HAP-1 (cell line): ENCODE results near the gene COG2.
"Not testable (repeated sequence)": the region's sequence is repeated elsewhere in the genome, so short reads cannot be mapped to it uniquely, and the experiment has no call there.

ENCODE experiments used
- DNase-seq, 2 experiments: peaks; one replicate each; pipeline ENCODE4 v3.0.0-alpha.2; 2016 to 2020; ENCODE audit warnings: low spot score in 2 of 2
- H3K27me3 ChIP-seq: fragments of 250-450 bp; sonication (Bioruptor Pico); 2 replicates; pipeline ENCODE4 v1.5.1; 2020; ENCODE audit warnings: low read depth, mild to moderate bottlenecking, moderate library complexity
- H3K36me3 ChIP-seq: fragments of 250-450 bp; sonication (Bioruptor Pico); replicated peaks from 2 replicates; pipeline ENCODE4 v1.5.1; 2020; ENCODE audit warnings: mild to moderate bottlenecking
- H3K4me1 ChIP-seq: fragments of 250-450 bp; sonication (Bioruptor Pico); 2 replicates; pipeline ENCODE4 v1.5.1; 2020; ENCODE audit warnings: mild to moderate bottlenecking
- H3K4me3 ChIP-seq: fragments of 250-450 bp; sonication (Bioruptor Pico); 2 replicates; pipeline ENCODE4 v1.5.1; 2020; ENCODE audit warnings: mild to moderate bottlenecking, moderate library complexity
- H3K9me3 ChIP-seq: fragments of 250-450 bp; sonication (Bioruptor Pico); 2 replicates; pipeline ENCODE4 v1.5.1; 2020; ENCODE audit warnings: mild to moderate bottlenecking, moderate library complexity
- in situ Hi-C: fragments of 300-500 bp; cut with MboI; formaldehyde crosslinking; loops from 3 replicates; pipeline ENCODE4 v1.14.3; 2020; ENCODE audit warnings: low sequenced_read_pairs, inconsistent platforms, mixed read lengths

Gene COG2

DNA sequence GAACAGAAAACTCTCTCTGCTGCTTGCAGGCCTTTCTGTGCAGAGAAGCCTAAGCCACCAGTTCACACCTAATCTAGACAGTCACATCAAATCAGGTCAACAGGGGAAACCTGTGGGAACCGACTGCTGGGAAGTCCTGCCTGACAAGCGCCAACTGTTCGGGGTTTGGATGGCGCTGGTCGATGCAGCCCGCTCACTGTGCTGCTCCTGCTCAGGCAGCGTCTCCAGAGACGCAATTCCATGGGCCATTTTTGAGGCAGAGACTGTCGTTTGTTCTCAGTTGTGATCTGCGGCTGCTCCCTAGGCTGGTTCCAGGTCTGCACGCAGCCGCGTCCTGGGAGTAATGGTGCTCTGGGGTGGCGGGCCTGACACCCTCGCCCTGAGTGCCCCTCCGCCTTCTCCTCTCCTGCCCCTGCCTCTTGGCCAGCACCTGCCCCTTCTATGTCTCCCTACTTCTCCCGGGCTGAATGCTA, 70.2 kb downstream of the COG2 start:
- H3K4me3 ChIP-seq = no peak overlapping the region
- no peaks in the 10 kb centered on the region for H3K27me3 ChIP-seq
- in situ Hi-C loops = no loop called here

DNA sequence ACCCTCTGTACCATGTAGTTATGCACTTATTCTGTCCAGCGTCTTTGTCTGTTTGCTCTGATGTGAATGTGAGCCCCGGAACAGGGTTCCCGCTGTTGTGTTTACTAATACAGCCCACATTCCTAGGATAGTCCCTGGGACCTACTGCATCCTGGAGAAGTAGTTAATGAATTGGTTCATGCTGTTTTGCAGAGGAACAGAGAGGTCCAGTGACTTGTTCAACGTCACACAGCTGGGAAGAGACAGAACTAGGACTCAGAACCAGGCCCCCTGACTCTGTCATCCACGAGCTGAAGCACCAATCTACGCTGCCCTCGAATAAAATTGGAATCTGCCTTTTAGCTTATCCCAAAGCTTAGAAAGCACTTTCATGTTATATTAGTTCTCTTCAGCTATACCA, 70.9 kb downstream of the COG2 start:
- Histone ChIP-seq H3K9me3 (no peaks in the 10 kb centered on the region), H3K27me3 (no peaks in the 10 kb centered on the region), H3K4me1 (no peaks in the 10 kb centered on the region), H3K36me3 (no peaks in the 10 kb centered on the region), H3K4me3 (no peak overlapping the region)
- DNase-seq = no peak
- in situ Hi-C loops = no loop called here

More for the DNA sequence above, 70.2 kb downstream of the COG2 start:
- Histone ChIP-seq H3K36me3 (no peaks in the 10 kb centered on the region), H3K4me1 (no peaks in the 10 kb centered on the region), H3K9me3 (no peaks in the 10 kb centered on the region)
- DNase-seq = no peak

- Histone ChIP-seq H3K9me3 (no peaks in the 10 kb centered on the region), H3K36me3 (no peaks in the 10 kb centered on the region), H3K4me1 (no peaks in the 10 kb centered on the region), H3K27me3 (no peaks in the 10 kb centered on the region), H3K4me3 (no peak overlapping the region)
- no peak for DNase-seq
- in situ Hi-C loops = no loop called here
Observed at GRCh38 chr1:230713547-230713914, 71.2 kb downstream of the COG2 start.

DNA sequence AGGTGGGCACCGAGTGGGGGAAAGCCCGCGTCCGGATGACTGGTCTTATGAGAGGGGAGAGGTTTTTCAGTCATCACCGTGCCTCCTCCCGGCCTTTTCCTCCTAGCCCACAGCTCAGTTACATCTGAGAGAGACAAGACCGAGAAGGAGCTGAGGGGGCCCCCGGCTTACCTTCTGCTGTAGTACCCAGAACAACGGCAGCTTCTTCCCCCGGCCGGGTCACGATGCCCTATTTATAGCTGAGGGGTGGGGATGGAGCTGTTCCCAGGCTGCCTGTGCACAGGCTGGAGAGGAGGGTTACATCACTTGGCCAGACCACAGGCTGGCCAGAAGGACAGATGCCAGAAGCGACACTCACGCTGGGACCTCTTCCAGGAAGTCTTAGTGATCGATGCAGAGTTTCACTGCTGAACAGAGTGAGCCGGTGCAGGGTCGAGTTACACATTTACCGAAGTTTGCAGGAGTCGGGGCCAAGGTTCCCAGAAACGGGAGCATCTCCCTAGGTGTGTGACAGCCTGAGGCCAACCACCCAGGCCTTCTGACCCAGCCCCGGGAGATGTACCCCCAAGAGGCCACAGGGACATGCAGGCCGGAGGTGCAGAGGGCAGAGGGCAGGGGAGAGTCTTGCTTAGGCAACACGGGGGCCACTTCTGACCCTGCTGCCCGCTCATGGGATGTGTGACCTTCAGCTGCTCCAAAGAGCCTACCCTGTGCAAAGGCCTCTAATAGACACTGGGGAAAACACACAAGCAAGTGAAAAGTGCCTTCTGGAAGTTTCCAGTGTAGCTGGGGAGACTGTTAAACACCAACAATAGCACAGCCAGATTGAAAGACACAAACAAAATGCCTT, 71.9 kb downstream of the COG2 start, which contains the start of gene AGT:
TSS of gene AGT (minus strand) at position 208 of the 850 bp plus-strand sequence. CDS start 3,299 bp downstream, outside the sequence.
- Histone ChIP-seq H3K9me3 (no peaks in the 10 kb centered on the region), H3K4me3 (no peak within 1 kb of the TSS), H3K27me3 (no peaks in the 10 kb centered on the region), H3K36me3 (no peaks in the 10 kb centered on the region), H3K4me1 (no peaks in the 10 kb centered on the region)
- in situ Hi-C loops = no loop called here
- DNase-seq = no peak

DNA sequence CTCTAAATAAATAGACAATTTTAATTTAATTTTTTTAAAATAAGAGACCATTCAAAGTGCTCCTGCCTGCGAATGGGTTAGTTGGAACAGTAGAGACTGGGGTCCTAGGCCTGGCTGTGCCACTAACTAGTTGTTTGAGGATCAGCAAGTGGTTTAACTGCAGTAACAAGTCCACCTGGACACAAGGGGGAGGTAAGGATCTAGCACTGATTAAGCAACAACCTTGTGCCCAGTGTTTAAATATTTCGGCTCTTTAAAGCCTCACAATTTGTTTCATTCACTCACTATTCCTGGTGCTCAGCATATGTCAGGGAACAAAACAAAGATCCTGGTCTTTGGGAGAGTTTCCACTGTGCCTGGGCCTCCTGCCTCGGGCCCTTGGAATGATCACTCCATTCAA, 73.2 kb downstream of the COG2 start:
- H3K4me1 ChIP-seq = no peaks in the 10 kb centered on the region
- in situ Hi-C loops = no loop called here
- no peak for DNase-seq

GRCh38 chr1:230716453-230716852, 74.2 kb downstream of the COG2 start:
- DNase-seq, H3K4me3 ChIP-seq, H3K9me3 ChIP-seq, H3K27me3 ChIP-seq, H3K4me1 ChIP-seq, in situ Hi-C loops, H3K36me3 ChIP-seq: not testable (repeated sequence)

More for the DNA sequence above, 73.2 kb downstream of the COG2 start:
- H3K4me3 ChIP-seq = no peak overlapping the region
- H3K27me3 ChIP-seq = no peaks in the 10 kb centered on the region
- H3K9me3 ChIP-seq = no peaks in the 10 kb centered on the region
- H3K36me3 ChIP-seq = no peaks in the 10 kb centered on the region

DNA sequence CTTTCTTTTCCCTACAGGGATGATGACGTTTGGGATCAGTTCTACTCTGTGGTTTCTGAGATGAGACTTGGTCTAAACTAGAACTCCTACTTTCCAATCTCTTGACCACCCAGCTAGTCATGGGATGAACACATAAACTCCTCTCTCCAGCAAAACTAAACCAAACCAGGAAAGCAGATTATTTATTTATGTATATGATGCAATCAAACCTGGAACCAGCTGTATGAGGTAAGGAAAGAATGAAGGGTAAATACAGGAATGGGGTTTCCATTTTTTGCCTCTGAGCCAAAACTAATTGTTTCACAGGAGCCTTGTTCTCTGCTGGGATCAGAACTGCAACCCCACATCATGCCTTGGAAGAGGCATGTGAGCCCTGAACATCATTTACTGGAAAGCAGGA, 75.0 kb downstream of the COG2 start:
- Histone ChIP-seq H3K9me3 (0 out of 2 replicates have a peak, but pooled peaks cover 4% of the 10 kb centered on the region), H3K4me3 (no peak overlapping the region), H3K36me3 (no peaks in the 10 kb centered on the region), H3K27me3 (no peaks in the 10 kb centered on the region), H3K4me1 (no peaks in the 10 kb centered on the region)
- in situ Hi-C loops = no loop called here
- no peak for DNase-seq

- H3K27me3 ChIP-seq, H3K9me3 ChIP-seq, in situ Hi-C loops, H3K4me3 ChIP-seq, H3K4me1 ChIP-seq, DNase-seq, H3K36me3 ChIP-seq: not testable (repeated sequence)
Observed at GRCh38 chr1:230721849-230722522, 79.7 kb downstream of the COG2 start.

DNA sequence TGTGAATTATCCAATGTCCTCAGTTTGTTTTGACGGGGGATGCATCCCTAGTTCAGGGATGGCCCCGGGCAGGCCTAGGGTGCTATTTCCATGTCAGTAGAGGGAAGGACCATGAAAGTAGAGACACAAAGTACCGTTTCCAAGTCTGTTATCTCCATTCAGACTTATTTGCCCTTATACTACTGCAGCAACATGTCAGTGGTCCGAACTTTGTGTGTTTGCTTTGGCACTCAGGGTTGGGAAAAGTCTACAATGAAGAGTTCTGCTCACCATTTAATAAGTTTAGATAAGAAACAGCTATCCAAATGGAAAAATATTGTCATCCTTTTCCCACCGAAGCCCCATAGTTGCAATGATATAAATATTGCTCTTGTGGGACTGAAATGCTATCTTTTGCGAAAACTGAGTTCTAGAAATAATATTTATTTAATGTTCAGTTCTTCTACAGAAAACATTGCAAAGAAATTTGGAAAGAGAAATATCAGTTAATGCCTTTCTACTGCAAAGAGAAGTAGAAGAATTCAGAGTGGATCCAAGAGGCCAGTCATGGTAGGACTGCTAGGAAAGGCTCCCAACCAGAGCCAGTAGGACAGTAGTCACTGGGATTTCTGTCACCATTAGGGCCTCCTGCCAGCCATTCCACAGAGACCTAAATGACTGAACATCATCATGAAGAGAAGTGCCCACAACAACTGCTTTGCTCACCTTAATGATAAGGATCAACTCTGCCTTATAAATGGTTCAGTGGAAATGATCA, 83.2 kb downstream of the COG2 start:
- no peak for DNase-seq
- Histone ChIP-seq H3K27me3 (no peaks in the 10 kb centered on the region), H3K9me3 (0 out of 2 replicates have a peak, but pooled peaks cover 4% of the 10 kb centered on the region), H3K4me1 (peaks cover 14% of the 10 kb centered on the region), H3K4me3 (no peak overlapping the region), H3K36me3 (no peaks in the 10 kb centered on the region)
- in situ Hi-C loops = no loop called here

DNA sequence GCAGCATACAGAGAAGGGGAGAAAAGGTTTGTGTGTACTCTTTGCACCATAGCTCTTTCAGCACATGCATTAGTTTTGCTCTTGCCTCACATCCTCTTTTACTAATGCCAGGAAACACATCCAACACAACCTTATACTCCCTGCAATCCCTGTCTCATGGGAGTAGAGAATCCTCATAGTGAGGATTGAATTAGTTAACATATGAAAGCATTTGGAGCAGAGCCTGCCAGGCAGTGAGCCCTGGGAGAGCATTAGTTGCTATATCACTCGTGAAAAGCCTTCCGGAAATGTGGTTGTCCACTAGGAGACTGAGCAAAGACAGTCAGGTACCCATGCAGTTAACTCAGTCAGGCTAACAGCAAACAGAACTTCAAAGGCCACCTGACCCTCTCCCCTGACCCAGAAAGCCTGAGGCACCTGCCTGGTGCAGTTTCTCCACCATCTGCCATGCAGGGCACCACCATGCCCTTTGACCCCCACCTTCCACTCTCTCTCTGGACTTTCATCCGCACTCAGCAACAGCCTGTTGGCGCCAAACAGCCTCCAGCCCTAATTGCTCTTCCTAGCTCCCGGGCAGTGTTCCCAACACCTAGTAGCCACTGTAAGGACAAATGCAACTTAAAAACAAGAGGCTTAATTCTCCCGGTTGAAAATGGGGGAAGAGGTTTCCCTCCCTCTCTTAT, 86.6 kb downstream of the COG2 start:
- in situ Hi-C loops = no loop called here
- Histone ChIP-seq H3K36me3 (no peaks in the 10 kb centered on the region), H3K4me1 (peaks cover 14% of the 10 kb centered on the region), H3K4me3 (no peak overlapping the region), H3K9me3 (no peaks in the 10 kb centered on the region), H3K27me3 (no peaks in the 10 kb centered on the region)
- peak; percentile 62 to 70 for DNase-seq

GRCh38 chr1:230730977-230731376, 88.7 kb downstream of the COG2 start:
- in situ Hi-C loops = no loop called here
- DNase-seq = no peak

GRCh38 chr1:230735447-230735846, 93.2 kb downstream of the COG2 start:
- H3K4me3 ChIP-seq = no peak overlapping the region
- in situ Hi-C loops = no loop called here
- peaks cover 5% of the 10 kb centered on the region; the same call in 1 of the 2 replicates for H3K27me3 ChIP-seq
- no peak for DNase-seq
- H3K36me3 ChIP-seq = no peaks in the 10 kb centered on the region
- no peaks in the 10 kb centered on the region for H3K9me3 ChIP-seq
- no peaks in the 10 kb centered on the region for H3K4me1 ChIP-seq

More at GRCh38 chr1:230730977-230731376, 88.7 kb downstream of the COG2 start:
- peaks cover 14% of the 10 kb centered on the region for H3K4me1 ChIP-seq
- no peak overlapping the region for H3K4me3 ChIP-seq
- H3K27me3 ChIP-seq = no peaks in the 10 kb centered on the region
- no peaks in the 10 kb centered on the region for H3K9me3 ChIP-seq
- no peaks in the 10 kb centered on the region for H3K36me3 ChIP-seq

- in situ Hi-C loops = no loop called here
- Histone ChIP-seq H3K4me3 (no peak overlapping the region), H3K9me3 (no peaks in the 10 kb centered on the region), H3K27me3 (peaks cover 5% of the 10 kb centered on the region; the same call in 1 of the 2 replicates), H3K4me1 (no peaks in the 10 kb centered on the region), H3K36me3 (no peaks in the 10 kb centered on the region)
- no peak for DNase-seq
Observed at GRCh38 chr1:230737622-230738262, 95.5 kb downstream of the COG2 start.
